HG02870 (cell line): ENCODE measurements around the gene P3R3URF.

Source experiments
- ATAC-seq: cut with Tn5 transposase; IDR thresholded peaks from one replicate; pipeline ENCODE4 v1.9.1; 2021; ENCODE audit warnings: mild to moderate bottlenecking, moderate library complexity; ENCODE audit not compliant: unreplicated experiment

Gene P3R3URF

DNA sequence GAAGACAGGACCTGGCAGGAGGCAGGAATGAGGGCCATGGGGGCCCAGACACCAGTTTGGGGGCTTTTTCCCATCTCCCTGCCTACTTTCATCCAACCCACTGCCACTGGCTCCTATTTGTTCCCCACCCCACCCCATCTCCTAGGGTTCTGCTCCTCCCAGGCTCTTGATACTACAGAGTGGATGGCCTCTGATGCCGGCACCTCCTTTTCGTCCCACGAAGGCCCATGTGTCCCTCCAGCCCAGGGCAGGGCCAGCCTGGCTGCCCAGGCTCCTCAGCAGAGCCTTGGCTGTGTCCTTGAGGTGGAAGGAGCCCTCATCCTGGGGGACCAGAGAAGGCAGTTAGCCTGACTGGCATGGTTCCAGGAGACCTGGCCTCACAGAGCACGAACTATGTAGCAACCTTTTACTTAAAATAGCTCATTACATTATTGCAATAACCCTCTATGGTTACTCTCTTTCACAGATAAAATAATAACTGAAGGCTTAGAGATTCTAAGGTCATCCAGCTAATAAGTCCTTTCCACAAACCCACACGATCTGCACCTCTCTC lies 18.4 kb upstream of the P3R3URF start:
- no peak for ATAC-seq

DNA sequence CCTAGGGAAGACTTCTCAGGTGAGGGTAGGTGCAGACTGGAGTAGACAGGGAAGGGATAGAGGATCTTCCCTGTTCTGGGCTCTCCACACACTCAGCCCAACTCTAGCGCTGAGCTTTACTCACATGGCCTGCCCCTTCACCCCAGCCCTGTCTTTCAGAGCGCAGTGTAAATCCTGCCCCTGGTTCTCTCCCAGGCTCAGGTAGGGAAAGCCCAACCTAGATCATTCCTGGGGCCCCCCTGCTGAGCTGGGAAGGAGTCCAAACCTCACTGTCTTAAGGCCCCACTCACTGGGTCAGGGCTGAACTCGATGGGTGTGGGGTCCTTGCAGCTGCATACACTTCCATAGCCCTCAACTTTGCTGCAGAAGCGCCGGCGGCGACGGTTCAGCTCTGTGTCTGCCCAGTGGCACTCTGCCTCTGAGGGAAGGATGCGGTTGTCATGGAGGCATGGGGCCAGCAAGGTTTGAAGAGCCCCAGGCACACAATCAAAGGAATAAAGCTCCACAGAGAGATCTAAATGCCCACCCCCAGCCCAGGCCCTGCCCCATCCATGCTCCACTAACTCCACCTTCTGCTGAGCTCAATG lies 17.8 kb upstream of the P3R3URF start:
- ATAC-seq, result no peak

DNA sequence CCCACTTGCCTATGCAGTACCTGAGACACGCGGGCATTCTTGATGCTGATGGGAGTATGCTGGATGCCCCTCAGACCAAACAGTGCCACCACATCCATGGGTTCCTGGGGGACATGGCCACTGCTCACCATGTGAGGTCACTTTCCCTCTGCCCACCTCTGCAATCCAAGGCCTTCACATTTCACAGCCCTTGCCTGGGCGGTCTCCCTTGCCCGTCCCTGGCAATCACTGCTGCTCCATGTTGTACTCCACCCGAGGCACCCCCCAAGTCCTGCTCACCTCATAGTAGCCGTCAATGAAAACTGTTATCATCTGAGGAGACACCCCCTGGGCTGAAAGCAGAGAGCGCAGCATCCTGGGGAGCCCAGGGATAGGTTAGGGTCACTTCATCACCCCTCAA lies 17.0 kb upstream of the P3R3URF start:
- ATAC-seq, result no peak

DNA sequence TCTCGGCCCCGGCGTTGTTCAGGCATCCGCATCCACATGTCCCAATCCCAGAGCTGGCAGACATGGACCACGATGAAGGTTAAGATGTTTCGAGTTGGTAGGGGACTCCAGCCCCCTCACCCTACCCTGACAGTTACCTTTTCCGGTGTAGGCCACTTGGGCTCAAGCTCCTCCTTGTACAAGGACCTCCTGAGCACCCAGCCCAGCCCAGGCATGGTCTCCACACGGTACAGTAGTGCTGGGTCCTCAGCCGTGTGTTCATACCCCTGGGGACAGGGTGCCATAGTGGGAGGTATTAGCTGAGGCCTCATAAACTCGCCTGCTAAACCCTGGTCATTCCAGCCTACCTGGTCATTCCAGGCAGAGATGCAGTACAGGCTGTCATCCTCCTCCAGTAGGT lies 15.9 kb upstream of the P3R3URF start:
- no peak for ATAC-seq

DNA sequence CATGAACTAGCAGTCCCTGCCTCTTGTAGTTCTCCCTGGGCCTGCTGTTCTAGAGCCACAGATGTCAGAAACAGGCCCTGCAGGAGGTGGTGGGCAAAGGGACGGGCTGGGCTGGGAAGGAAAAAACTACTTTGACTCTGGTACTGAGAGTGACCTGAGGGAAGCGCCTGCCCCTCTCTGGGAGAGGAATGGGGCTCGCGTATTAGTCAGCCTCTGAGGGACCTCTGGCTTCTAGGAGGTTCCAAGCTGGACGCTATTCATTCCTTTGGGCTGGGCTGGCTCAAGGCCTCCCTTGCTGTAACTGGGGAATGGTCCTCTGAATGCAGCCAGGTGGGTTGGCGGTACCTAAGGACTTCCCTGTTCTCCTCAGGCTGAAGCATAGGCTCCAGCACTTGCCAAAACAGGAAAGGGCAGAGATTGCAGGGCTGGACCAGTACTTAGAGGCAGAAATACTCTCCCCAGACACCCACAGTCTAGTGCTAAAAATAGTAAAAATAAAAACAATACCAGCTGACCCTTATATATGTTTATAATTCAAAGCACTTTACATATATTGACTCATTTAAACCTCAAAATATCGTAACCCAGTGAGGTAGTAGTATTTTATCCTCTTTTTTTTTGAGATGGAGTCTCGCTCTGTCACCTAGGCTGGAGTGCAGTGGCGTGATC lies 14.9 kb upstream of the P3R3URF start:
- ATAC-seq, result no peak

DNA sequence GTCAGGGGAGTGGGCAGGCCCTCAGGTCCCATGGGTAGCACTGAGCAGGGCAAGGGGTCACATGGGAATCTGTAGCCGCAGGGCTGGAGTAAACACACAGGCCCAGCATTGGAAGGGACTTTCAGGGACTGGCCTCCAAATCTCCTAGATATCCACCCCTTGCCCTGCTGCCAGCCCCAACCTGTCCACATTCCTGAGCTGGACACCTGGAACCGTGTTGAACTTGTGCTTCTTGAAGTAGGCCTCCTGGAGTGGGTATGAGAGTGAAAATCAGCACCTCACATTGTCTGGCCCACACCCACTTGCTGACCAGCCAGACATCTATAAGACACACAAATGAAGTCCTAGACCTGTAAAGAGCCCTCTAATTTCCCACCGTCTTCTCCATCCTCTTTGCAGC lies 14.3 kb upstream of the P3R3URF start:
- ATAC-seq, result no peak

DNA sequence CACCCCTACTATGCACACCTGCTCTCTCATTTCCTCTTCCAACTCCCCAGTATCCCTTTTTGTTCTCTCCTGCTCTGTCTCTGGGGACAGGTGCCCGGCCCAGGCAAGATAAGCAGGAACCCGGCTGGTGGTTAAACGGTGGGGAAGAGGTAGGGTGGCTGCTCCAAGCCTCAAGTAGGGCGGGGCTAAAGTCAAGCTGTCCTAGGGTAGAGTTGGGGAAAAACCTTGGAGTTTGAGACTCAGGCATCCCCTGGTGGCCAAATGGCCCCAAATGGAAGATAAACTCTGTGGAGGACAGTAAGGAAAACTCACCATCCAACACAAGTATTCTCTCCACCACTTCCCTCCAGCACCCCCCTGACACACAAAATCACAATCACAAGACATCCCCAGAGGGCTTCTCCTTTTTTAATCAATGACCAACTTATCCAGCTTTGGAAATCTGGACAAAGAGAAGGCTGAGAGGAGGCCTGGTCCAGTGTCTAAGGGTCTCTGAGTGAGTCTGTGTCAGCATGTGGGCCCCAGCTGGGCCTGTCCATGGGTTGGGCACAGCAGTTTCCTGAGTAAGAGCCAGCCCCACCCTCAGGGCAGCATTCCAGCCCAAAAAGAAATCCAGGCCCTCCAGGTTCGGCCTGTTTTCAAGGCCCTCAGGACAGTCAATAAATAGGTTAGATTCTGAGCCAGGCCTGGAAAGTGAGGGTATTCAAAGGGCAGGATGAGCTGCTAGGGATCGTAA lies 12.2 kb upstream of the P3R3URF start:
- ATAC-seq, result no peak

DNA sequence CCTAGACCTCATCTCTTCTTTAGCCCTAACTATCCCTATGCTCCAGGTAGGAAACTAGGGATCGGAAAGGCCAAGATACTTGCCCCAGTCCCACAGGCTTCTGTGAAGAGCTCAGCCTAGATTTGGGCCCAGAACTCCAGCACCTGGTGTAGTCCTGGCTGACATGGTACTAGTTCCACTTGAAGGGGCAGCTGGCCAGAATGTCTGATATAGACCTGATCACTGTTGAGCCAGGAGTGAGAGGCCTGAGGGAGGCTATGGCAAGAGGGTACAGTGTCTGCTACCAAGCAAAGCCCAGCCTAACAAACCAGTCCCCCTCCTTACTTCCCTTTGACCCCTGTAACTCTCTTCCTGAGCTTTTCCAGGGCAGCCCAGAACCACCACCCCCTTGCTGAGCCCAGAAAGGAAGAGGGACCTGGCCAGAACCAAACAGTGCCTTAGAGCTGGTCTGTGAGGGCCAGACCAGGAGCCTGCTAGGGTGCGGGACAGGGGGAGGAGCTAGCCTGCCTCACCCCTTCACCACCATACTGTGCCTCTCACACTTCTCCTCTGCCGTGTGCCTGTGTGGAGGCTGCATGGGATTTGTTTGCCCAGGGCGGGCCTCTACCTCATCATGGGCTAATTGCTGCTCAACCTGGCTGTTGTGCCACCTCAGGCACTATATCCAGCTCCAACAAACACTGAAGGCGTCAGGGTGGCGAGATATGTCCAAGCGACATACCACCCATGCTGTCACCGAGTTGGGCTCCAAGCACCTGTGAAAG lies 11.0 kb upstream of the P3R3URF start:
- no peak for ATAC-seq

DNA sequence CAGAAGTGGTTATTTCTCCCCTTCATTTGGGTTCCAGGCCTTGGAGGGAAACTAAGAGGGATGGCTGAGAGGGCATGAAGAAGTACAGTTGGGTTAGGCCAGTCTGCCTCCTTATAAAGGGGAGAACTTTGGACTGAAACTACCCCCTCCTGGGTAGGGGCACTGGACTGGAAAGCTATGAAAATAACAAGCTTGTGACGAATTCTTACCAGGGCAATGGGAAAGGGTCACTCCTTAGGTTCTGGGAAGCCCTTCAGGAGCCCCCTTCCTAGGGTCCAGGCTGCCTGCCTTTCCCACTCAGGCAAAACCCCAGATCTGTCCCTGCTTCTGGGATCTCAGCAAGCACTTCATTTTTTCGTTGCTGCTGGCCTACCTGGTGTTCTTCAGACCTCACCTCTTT lies 9.8 kb upstream of the P3R3URF start:
- no peak for ATAC-seq

DNA sequence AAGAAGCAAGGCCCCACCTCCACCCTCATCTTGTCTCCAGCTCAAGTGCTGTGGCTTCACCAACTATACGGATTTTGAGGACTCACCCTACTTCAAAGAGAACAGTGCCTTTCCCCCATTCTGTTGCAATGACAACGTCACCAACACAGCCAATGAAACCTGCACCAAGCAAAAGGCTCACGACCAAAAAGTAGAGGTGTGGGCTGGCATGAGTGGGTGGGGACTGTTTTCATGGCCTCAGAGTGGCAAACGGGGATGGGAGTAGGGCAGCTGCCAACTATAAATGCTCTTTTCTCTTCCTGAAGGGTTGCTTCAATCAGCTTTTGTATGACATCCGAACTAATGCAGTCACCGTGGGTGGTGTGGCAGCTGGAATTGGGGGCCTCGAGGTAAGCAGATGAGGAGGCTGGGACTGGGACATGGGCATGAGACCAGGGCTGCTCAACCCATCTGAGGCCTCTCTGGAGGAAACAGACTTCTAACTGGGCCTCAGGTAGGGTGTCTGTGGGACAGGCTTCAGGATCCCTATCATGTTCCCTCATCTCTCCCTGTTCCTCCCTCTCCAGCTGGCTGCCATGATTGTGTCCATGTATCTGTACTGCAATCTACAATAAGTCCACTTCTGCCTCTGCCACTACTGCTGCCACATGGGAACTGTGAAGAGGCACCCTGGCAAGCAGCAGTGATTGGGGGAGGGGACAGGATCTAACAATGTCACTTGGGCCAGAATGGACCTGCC lies 8.8 kb upstream of the P3R3URF start:
- ATAC-seq, result no peak

DNA sequence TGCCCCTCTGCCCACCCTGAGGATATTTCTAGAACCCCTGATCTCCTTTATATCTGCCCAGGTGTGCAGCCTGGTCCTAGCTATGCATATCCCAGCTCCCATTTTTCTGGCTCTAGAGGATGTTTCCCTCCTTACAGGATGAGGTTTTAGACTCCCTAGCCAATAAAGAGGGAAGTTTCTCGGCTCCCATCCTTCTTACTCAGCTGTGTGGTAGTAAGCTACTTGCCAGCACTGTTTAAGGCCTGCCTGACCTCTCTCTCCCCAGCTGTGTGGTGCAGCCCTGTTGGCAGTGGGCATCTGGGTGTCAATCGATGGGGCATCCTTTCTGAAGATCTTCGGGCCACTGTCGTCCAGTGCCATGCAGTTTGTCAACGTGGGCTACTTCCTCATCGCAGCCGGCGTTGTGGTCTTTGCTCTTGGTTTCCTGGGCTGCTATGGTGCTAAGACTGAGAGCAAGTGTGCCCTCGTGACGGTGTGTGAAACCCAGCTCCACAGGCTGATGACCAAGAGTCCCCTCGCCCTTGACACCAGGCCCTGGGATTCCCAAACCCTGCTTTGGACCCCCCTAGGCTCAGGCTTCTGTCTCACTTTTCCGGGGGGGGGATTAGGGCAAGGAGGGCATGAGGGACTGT lies 7.8 kb upstream of the P3R3URF start:
- no peak for ATAC-seq

DNA sequence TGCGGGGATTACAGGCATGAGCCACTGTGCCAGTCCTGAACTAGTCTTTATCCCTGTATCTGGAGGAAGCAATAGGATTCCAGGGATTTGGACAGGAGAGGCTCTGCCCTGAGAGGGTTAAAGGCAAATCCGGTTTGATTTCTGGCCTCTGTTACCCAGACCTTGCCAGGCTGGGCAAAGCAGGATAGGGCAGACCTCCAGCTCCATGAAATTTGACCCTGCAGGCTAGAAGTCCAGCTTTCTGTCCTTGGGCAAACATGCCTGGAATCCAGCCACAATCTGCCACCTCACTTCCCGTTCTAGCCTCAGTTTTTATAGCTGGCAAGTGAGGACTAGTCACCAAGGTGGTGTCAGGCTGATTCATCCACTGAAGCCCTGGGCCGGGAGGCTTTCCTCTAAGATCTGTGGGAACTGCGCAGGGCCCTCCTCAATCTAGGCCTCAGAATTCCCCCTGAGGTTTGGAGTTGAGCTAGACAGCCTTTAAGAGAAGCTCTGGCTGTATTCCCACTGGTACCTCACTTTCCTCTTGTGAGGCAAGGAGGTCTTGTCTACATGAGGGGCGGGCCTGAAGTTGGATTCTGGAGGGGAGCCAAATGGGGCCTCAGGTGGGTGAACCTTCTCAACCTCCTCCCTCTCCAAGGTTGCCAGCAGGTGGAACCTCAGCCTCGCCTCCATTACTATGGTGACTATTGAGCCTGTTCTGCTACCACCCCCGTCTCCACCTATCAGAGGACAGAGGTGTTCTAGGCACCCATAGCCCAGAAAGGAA lies 7.0 kb upstream of the P3R3URF start:
- no peak for ATAC-seq

DNA sequence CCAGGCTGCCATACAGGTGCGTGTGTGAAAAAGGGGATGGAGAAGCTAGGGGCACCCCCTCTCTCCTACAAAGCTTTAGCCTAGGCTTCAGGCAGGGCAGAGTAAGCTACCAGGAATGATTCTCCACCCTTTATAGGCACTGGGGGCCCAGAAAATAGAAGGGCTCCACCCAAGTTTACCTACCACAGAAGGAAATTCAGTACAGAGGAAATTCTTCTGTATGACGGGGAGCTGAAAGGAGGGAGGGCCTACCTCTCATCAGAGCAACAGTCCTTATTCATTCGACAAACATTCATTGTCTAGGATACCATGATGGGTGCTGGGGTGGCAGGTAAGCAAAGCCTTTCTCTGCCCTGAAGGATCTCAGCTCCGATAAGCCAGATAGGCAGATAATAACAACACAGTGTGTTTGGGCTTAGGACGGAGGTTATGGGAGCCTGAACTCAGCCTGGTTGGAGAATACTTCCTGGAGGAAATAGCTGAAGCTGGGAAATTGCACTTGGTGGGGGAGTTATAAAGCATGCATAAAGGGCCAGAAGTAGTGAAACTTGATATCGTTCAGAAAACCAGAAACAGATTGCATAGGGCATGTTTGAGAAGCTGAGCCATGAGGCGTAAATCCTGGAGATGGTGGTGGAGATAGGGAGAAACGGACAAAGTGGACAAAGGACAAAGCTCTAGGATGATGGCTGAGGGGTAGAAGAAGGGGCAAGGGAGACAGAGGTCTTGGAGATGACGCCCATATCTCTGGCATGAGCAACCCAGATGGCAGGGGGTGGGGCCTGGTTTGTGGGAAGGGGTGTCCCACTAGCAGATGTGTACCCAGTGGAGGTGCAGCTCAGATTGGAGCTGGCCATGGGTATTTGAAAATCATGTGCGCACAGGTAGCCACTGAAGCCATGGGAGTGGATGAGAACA lies 5.3 kb upstream of the P3R3URF start:
- ATAC-seq, result no peak

DNA sequence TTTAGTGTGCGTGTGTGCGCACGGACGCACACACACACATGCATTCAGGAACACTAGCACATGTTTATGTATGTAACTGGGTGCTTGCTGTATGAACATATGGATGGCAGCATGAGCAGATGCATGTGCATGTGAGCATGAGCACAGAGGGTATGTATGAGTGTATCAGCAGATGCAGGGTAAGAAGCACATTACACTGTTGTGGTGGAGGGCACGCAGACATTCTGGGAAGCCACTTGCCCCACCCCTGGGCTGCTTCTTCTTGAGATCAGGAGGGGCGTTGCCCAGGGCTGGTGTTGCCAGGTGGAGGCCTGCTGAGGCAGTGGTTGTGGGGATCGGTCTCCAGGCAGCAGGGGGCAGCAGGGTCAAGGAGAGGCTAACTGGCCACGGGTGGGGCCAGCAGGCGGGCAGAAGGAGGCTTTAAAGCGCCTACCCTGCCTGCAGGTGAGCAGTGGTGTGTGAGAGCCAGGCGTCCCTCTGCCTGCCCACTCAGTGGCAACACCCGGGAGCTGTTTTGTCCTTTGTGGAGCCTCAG lies 3.9 kb upstream of the P3R3URF start:
- no peak for ATAC-seq

DNA sequence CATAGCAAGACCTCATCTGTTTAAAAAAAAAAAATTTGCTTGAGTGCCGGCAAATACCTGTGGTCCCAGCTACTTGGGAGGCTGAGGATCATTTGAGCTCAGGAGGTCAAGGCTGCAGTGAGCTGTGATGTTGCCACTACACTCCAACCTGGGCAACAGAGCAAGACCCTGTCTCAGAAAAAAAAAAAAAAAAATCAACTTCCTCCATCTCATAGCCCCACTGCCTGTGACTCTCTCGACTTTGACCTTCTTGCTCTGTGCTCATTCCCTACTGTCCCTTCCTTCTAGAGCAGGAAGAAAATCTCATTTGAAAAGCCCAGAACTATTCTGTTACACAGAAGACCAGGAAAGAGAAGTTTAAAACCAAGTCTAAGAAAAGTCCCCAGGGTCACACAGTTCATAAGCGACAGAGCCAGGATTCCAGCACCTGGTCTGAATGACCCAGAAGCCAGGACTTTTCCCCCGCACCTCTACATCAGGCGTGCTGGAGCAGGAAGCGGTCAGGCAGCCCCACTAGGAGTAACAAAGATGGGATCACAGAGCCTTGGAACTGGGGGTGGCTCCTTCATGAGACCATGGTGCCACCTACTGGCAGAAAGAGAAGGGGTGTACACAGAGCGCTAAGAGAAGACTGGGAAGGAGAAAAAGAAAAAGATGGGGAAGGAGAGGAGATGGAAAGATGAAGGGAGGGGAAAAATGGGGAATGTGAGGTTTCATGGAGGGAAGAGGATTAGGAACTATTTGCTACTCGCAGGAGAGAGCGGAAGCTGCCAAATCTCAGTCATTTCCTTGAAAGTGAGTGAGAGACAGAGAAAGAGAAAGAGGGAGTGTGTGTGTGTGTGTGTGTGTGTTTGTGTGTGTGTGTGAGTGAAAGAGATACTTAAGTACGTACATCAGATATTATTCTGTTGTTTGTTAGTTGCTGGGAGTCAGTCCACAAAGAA lies 3.1 kb upstream of the P3R3URF start:
- no peak for ATAC-seq

DNA sequence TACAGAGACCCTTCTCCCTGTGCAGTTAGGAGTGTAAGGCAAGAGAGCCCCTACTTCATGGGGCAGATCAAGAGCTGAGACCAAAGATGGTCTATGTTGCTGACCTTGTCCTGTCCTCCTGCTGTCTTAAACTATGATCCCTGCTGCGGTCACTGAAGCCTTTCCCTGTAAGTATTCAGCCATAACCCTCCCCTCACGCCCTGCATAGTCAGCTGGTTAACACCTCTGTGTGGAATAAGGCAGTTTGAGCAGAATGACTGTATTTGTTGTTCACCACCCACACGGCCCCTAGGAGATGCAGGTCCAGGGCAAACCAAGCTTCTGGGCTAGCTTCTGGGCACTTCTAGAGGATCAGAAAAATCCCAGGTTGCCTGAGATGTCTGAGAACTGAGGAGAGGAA lies 1.0 kb downstream of the P3R3URF start:
- no peak for ATAC-seq
